Measurements from ENCODE around the gene ZFAND4. TPM values are rescaled to one million over a fixed set of nuclear protein-coding genes. Genes with fewer than 3 reads are reported as not detected.

The ZFAND4 gene
- polyA plus RNA-seq, 3 donors = 4.4 to 5.9 (median 5.1) TPM

GRCh38 chr10:45612741-45613140 is 59.8 kb downstream of the ZFAND4 start:
- Histone ChIP-seq H3K4me3 (replicated peaks in 1 of 3; ENCODE audit: low read depth in 2 of 3, low read length in 3 of 3) (no peak overlapping the region), H4K20me1 (ENCODE audit: insufficient read depth, low read length) (no peaks in the 10 kb centered on the region), H3K4me2 (replicated peaks; ENCODE audit: extremely low read depth, low read length, poor library complexity, severe bottlenecking) (no peak overlapping the region), H3K36me3 (replicated peaks in 1 of 2; ENCODE audit: control insufficient read depth in 1 of 2, insufficient read depth in 2 of 2, low read length in 2 of 2) (no peaks in the 10 kb centered on the region), H2AFZ (ENCODE audit: insufficient read depth, low read depth, low read length, poor library complexity, severe bottlenecking) (no peak overlapping the region), H3K9me3 (replicated peaks in 1 of 2; ENCODE audit: control insufficient read depth in 1 of 2, insufficient read depth in 1 of 2, low read length in 2 of 2) (no peaks in the 10 kb centered on the region), H3K79me2 (ENCODE audit: insufficient read depth, low read length) (no peaks in the 10 kb centered on the region), H3K9ac (ENCODE audit: insufficient read depth, low read length, poor library complexity, severe bottlenecking) (no peak overlapping the region), H3K27me3 (ENCODE audit: control insufficient read depth in 2 of 2, insufficient read depth in 2 of 2, low read length in 2 of 2) (no peaks in the 10 kb centered on the region), H3K4me1 (ENCODE audit: control insufficient read depth in 1 of 2, insufficient read depth in 2 of 2, low read length in 2 of 2) (peaks cover 3 to 4% of the 10 kb centered on the region in 2 donors), H3K27ac (ENCODE audit: low read depth in 1 of 2, low read length in 2 of 2) (no peak overlapping the region)
- H3K9me3 Mint-ChIP-seq = peaks cover 0 to 4% (median 0%) of the 10 kb centered on the region in 7 donors
- peaks cover 4% of the 10 kb centered on the region for H3K4me1 Mint-ChIP-seq
- DNase-seq = no peak
- peaks cover 24 to 25% of the 10 kb centered on the region in 2 donors for H3K36me3 Mint-ChIP-seq
- TF ChIP-seq CTCF (IDR thresholded peaks at IDR 0.05) = no peak
- intact Hi-C loops (cut with micrococcal nuclease) = no loop called here
- no peaks in the 10 kb centered on the region for H3K27me3 Mint-ChIP-seq (ENCODE audit: low read depth in 3 of 3)
- no peak overlapping the region for H3K27ac Mint-ChIP-seq
- no peak overlapping the region for H3K4me3 Mint-ChIP-seq

GRCh38 chr10:45608052-45608451 is 64.5 kb downstream of the ZFAND4 start:
- Histone ChIP-seq H3K36me3 (replicated peaks in 1 of 2; ENCODE audit: control insufficient read depth in 1 of 2, insufficient read depth in 2 of 2, low read length in 2 of 2) (no peaks in the 10 kb centered on the region), H3K27me3 (ENCODE audit: control insufficient read depth in 2 of 2, insufficient read depth in 2 of 2, low read length in 2 of 2) (no peaks in the 10 kb centered on the region), H3K27ac (ENCODE audit: low read depth in 1 of 2, low read length in 2 of 2) (peak overlapping the region in 1 of 2 donors; percentile 52), H3K9me3 (replicated peaks in 1 of 2; ENCODE audit: control insufficient read depth in 1 of 2, insufficient read depth in 1 of 2, low read length in 2 of 2) (no peaks in the 10 kb centered on the region), H2AFZ (ENCODE audit: insufficient read depth, low read depth, low read length, poor library complexity, severe bottlenecking) (no peak overlapping the region), H4K20me1 (ENCODE audit: insufficient read depth, low read length) (no peaks in the 10 kb centered on the region), H3K9ac (ENCODE audit: insufficient read depth, low read length, poor library complexity, severe bottlenecking) (no peak overlapping the region), H3K4me2 (replicated peaks; ENCODE audit: extremely low read depth, low read length, poor library complexity, severe bottlenecking) (no peak overlapping the region), H3K4me3 (replicated peaks in 1 of 3; ENCODE audit: low read depth in 2 of 3, low read length in 3 of 3) (no peak overlapping the region), H3K79me2 (ENCODE audit: insufficient read depth, low read length) (no peaks in the 10 kb centered on the region), H3K4me1 (ENCODE audit: control insufficient read depth in 1 of 2, insufficient read depth in 2 of 2, low read length in 2 of 2) (peaks cover 13 to 14% of the 10 kb centered on the region in 2 donors)
- Mint-ChIP-seq H3K27me3 (ENCODE audit: low read depth in 3 of 3) (peaks cover 0 to 5% (median 0%) of the 10 kb centered on the region in 3 donors), H3K4me1 (peaks cover 14% of the 10 kb centered on the region), H3K9me3 (peaks cover 0 to 4% (median 0%) of the 10 kb centered on the region in 7 donors), H3K4me3 (no peak overlapping the region), H3K27ac (peak overlapping the region in 5 of 7 donors; percentile 4 to 80 (median 63)), H3K36me3 (peaks cover 16 to 19% of the 10 kb centered on the region in 2 donors)
- no peak for TF ChIP-seq CTCF (IDR thresholded peaks at IDR 0.05)
- WGBS (ENCODE audit: insufficient coverage) = no CpG with 5 or more reads among the region's 1 CpG
- intact Hi-C loops (cut with micrococcal nuclease) = no loop called here
- DNase-seq = no peak
